Measurements from ENCODE around the gene CENPA. TPM values are rescaled to one million over a fixed set of nuclear protein-coding genes. Genes with fewer than 3 reads are reported as not detected.

CENPA gene
- total RNA-seq, 5 donors from 2014 or later (not counting 1 experiment from before 2014, with no cell fraction given), result 0.30 to 1.9 (median 0.76) TPM

GRCh38 chr2:26818972-26819371 is 33.1 kb downstream of the CENPA start:
- Mint-ChIP-seq H3K4me1 (peaks cover 0 to 3% (median 0%) of the 10 kb centered on the region in 3 donors), H3K36me3 (no peaks in the 10 kb centered on the region), H3K27me3 (peaks cover 14 to 30% of the 10 kb centered on the region in 2 donors), H3K4me3 (no peak overlapping the region), H3K9me3 (no peaks in the 10 kb centered on the region), H3K27ac (no peak overlapping the region)
- DNase-seq (no peak), ATAC-seq (replicated peaks in 1 of 4) (no peak)
- POLR2A ChIA-PET, result no interaction called here
- H3K4me1 ChIP-seq (ENCODE audit: control insufficient read depth in 1 of 2, extremely low read depth in 1 of 2, insufficient read depth in 2 of 2, low read length in 2 of 2), result peaks cover 0 to 3% of the 10 kb centered on the region in 2 experiments
- H3K9me3 ChIP-seq, result no peaks in the 10 kb centered on the region
- CTCF ChIA-PET, result no interaction called here
- peaks cover 0 to 32% of the 10 kb centered on the region in 2 experiments for H3K27me3 ChIP-seq (replicated peaks in 1 of 2; ENCODE audit: control insufficient read depth in 2 of 2, extremely low read depth in 1 of 2, insufficient read depth in 2 of 2, low read length in 1 of 2)
- no peak overlapping the region for H3K4me3 ChIP-seq (ENCODE audit: control insufficient read depth in 1 of 2, extremely low read depth in 1 of 2, low read length in 1 of 2)
- H3K27ac ChIP-seq (ENCODE audit: low read length), result no peak overlapping the region
- 73% methylated on average over 5 of the region's 6 CpGs for WGBS (ENCODE audit: insufficient coverage)
- H3K36me3 ChIP-seq (ENCODE audit: control insufficient read depth in 2 of 2, extremely low read depth in 1 of 2, insufficient read depth in 1 of 2, low read length in 1 of 2), result no peaks in the 10 kb centered on the region

- H3K4me1 Mint-ChIP-seq, result no peaks in the 10 kb centered on the region
- WGBS (ENCODE audit: insufficient coverage), result 75% methylated on average over 2 of the region's 7 CpGs
- Histone ChIP-seq H3K4me1 (ENCODE audit: control insufficient read depth in 1 of 2, extremely low read depth in 1 of 2, insufficient read depth in 2 of 2, low read length in 2 of 2) (no peaks in the 10 kb centered on the region), H3K9me3 (no peaks in the 10 kb centered on the region), H3K27ac (ENCODE audit: low read length) (no peak overlapping the region), H3K36me3 (ENCODE audit: control insufficient read depth in 2 of 2, extremely low read depth in 1 of 2, insufficient read depth in 1 of 2, low read length in 1 of 2) (no peaks in the 10 kb centered on the region), H3K27me3 (replicated peaks in 1 of 2; ENCODE audit: control insufficient read depth in 2 of 2, extremely low read depth in 1 of 2, insufficient read depth in 2 of 2, low read length in 1 of 2) (peaks cover 0 to 24% of the 10 kb centered on the region in 2 experiments), H3K4me3 (ENCODE audit: control insufficient read depth in 1 of 2, extremely low read depth in 1 of 2, low read length in 1 of 2) (no peak overlapping the region)
- no peak overlapping the region for H3K4me3 Mint-ChIP-seq
- peaks cover 10 to 24% of the 10 kb centered on the region in 2 donors for H3K27me3 Mint-ChIP-seq
- ChIA-PET POLR2A (no interaction called here), CTCF (no interaction called here)
- no peak for ATAC-seq (replicated peaks in 1 of 4)
- H3K9me3 Mint-ChIP-seq, result no peaks in the 10 kb centered on the region
- H3K36me3 Mint-ChIP-seq, result no peaks in the 10 kb centered on the region
- DNase-seq, result no peak
- no peak overlapping the region for H3K27ac Mint-ChIP-seq
Observed at GRCh38 chr2:26820932-26821331, 35.1 kb downstream of the CENPA start.

GRCh38 chr2:26822877-26823276 is 37.0 kb downstream of the CENPA start:
- WGBS (ENCODE audit: insufficient coverage), result 76% methylated on average over 3 of the region's 6 CpGs
- Mint-ChIP-seq H3K4me3 (no peak overlapping the region), H3K36me3 (no peaks in the 10 kb centered on the region), H3K27ac (no peak overlapping the region), H3K4me1 (no peaks in the 10 kb centered on the region), H3K9me3 (no peaks in the 10 kb centered on the region), H3K27me3 (peaks cover 4 to 14% of the 10 kb centered on the region in 2 donors)
- POLR2A ChIA-PET, result no interaction called here
- no peak overlapping the region for H3K27ac ChIP-seq (ENCODE audit: low read length)
- H3K4me3 ChIP-seq (ENCODE audit: control insufficient read depth in 1 of 2, extremely low read depth in 1 of 2, low read length in 1 of 2), result no peak overlapping the region
- CTCF ChIA-PET, result no interaction called here
- ATAC-seq (replicated peaks in 1 of 4) (no peak), DNase-seq (no peak)
- no peaks in the 10 kb centered on the region for H3K4me1 ChIP-seq (ENCODE audit: control insufficient read depth in 1 of 2, extremely low read depth in 1 of 2, insufficient read depth in 2 of 2, low read length in 2 of 2)
- H3K36me3 ChIP-seq (ENCODE audit: control insufficient read depth in 2 of 2, extremely low read depth in 1 of 2, insufficient read depth in 1 of 2, low read length in 1 of 2), result no peaks in the 10 kb centered on the region
- peaks cover 0 to 16% of the 10 kb centered on the region in 2 experiments for H3K27me3 ChIP-seq (replicated peaks in 1 of 2; ENCODE audit: control insufficient read depth in 2 of 2, extremely low read depth in 1 of 2, insufficient read depth in 2 of 2, low read length in 1 of 2)
- H3K9me3 ChIP-seq, result no peaks in the 10 kb centered on the region

GRCh38 chr2:26838121-26838906 is 52.5 kb downstream of the CENPA start:
- H3K36me3 ChIP-seq (ENCODE audit: control insufficient read depth in 2 of 2, extremely low read depth in 1 of 2, insufficient read depth in 1 of 2, low read length in 1 of 2), result no peaks in the 10 kb centered on the region
- no peaks in the 10 kb centered on the region for H3K36me3 Mint-ChIP-seq
- H3K27me3 Mint-ChIP-seq, result peaks cover 37 to 55% of the 10 kb centered on the region in 2 donors
- no peaks in the 10 kb centered on the region for H3K9me3 ChIP-seq
- H3K27me3 ChIP-seq (replicated peaks in 1 of 2; ENCODE audit: control insufficient read depth in 2 of 2, extremely low read depth in 1 of 2, insufficient read depth in 2 of 2, low read length in 1 of 2), result peaks cover 6 to 24% of the 10 kb centered on the region in 2 experiments
- no peaks in the 10 kb centered on the region for H3K4me1 ChIP-seq (ENCODE audit: control insufficient read depth in 1 of 2, extremely low read depth in 1 of 2, insufficient read depth in 2 of 2, low read length in 2 of 2)
- H3K27ac ChIP-seq (ENCODE audit: low read length), result no peak overlapping the region
- CTCF ChIA-PET, result no interaction called here
- POLR2A ChIA-PET, result no interaction called here
- DNase-seq (peak in 1 of 35 experiments; percentile 12), ATAC-seq (replicated peaks in 1 of 4) (no peak)
- no peak overlapping the region for H3K4me3 Mint-ChIP-seq
- no peaks in the 10 kb centered on the region for H3K4me1 Mint-ChIP-seq
- H3K9me3 Mint-ChIP-seq, result no peaks in the 10 kb centered on the region
- 50% methylated on average over 3 of the region's 6 CpGs for WGBS (ENCODE audit: insufficient coverage)
- H3K27ac Mint-ChIP-seq, result peak overlapping the region in 1 of 2 donors; percentile 34
- H3K4me3 ChIP-seq (ENCODE audit: control insufficient read depth in 1 of 2, extremely low read depth in 1 of 2, low read length in 1 of 2), result no peak overlapping the region

- ChIA-PET CTCF (interaction anchor here (0.6 to 0.7 kb wide), 2 partner anchors 64 to 73 kb away, joined by 4 to 8 read pairs; no protein-coding TSS in a partner anchor), POLR2A (interaction anchor here in 1 of 2 donors (0.7 kb wide), 1 partner anchor 70 kb away, joined by 6 read pairs; no protein-coding TSS in a partner anchor)
- 77% methylated on average over 3 of the region's 4 CpGs for WGBS (ENCODE audit: insufficient coverage)
- no peak for ATAC-seq (replicated peaks in 1 of 4)
- Mint-ChIP-seq H3K4me3 (no peak overlapping the region), H3K4me1 (peaks cover 0 to 2% (median under 1%) of the 10 kb centered on the region in 3 donors), H3K27ac (no peak overlapping the region), H3K9me3 (no peaks in the 10 kb centered on the region), H3K27me3 (peaks cover 23 to 61% of the 10 kb centered on the region in 2 donors), H3K36me3 (no peaks in the 10 kb centered on the region)
- Histone ChIP-seq H3K36me3 (ENCODE audit: control insufficient read depth in 2 of 2, extremely low read depth in 1 of 2, insufficient read depth in 1 of 2, low read length in 1 of 2) (no peaks in the 10 kb centered on the region), H3K27ac (ENCODE audit: low read length) (no peak overlapping the region), H3K4me1 (ENCODE audit: control insufficient read depth in 1 of 2, extremely low read depth in 1 of 2, insufficient read depth in 2 of 2, low read length in 2 of 2) (no peaks in the 10 kb centered on the region), H3K27me3 (replicated peaks in 1 of 2; ENCODE audit: control insufficient read depth in 2 of 2, extremely low read depth in 1 of 2, insufficient read depth in 2 of 2, low read length in 1 of 2) (peaks cover 12 to 40% of the 10 kb centered on the region in 2 experiments), H3K9me3 (no peaks in the 10 kb centered on the region), H3K4me3 (ENCODE audit: control insufficient read depth in 1 of 2, extremely low read depth in 1 of 2, low read length in 1 of 2) (no peak overlapping the region)
- DNase-seq, result peak in 1 of 35 experiments; percentile 7
Observed at GRCh38 chr2:26840937-26841610, 55.2 kb downstream of the CENPA start.

- WGBS (ENCODE audit: insufficient coverage), result 75% methylated on average over 2 of the region's 4 CpGs
- ATAC-seq (replicated peaks in 1 of 4) (no peak), DNase-seq (no peak)
- Mint-ChIP-seq H3K4me1 (peaks cover 8 to 12% (median 11%) of the 10 kb centered on the region in 3 donors), H3K27ac (no peak overlapping the region), H3K27me3 (peaks cover 28 to 68% of the 10 kb centered on the region in 2 donors), H3K36me3 (no peaks in the 10 kb centered on the region), H3K9me3 (no peaks in the 10 kb centered on the region), H3K4me3 (no peak overlapping the region)
- no peaks in the 10 kb centered on the region for H3K9me3 ChIP-seq
- POLR2A ChIA-PET, result interaction anchor here in 1 of 2 donors (0.6 kb wide), 1 partner anchor 444 kb away, joined by 3 read pairs; no protein-coding TSS in a partner anchor
- peaks cover 2 to 18% of the 10 kb centered on the region in 2 experiments for H3K4me1 ChIP-seq (ENCODE audit: control insufficient read depth in 1 of 2, extremely low read depth in 1 of 2, insufficient read depth in 2 of 2, low read length in 2 of 2)
- H3K27ac ChIP-seq (ENCODE audit: low read length), result no peak overlapping the region
- peaks cover 11 to 54% of the 10 kb centered on the region in 2 experiments for H3K27me3 ChIP-seq (replicated peaks in 1 of 2; ENCODE audit: control insufficient read depth in 2 of 2, extremely low read depth in 1 of 2, insufficient read depth in 2 of 2, low read length in 1 of 2)
- no peak overlapping the region for H3K4me3 ChIP-seq (ENCODE audit: control insufficient read depth in 1 of 2, extremely low read depth in 1 of 2, low read length in 1 of 2)
- CTCF ChIA-PET, result interaction anchor here in 1 of 2 donors (0.7 kb wide), 1 partner anchor 10 kb away, joined by 4 read pairs; no protein-coding TSS in a partner anchor
- no peaks in the 10 kb centered on the region for H3K36me3 ChIP-seq (ENCODE audit: control insufficient read depth in 2 of 2, extremely low read depth in 1 of 2, insufficient read depth in 1 of 2, low read length in 1 of 2)
Observed at GRCh38 chr2:26843041-26843440, 57.2 kb downstream of the CENPA start.
